Hematopoietic multipotent progenitor cell treated with erythropoietin and hydrocortisone succinate and interleukin-3 and kit ligand, for 17 days (in vitro differentiated cells): Measurements from ENCODE around the gene PRAMEF25.
"Not testable (repeated sequence)": the region's sequence is repeated elsewhere in the genome, so short reads cannot be mapped to it uniquely, and the experiment has no call there.

ENCODE experiments used
- DNase-seq: peaks from one replicate; pipeline ENCODE4 v3.0.0-alpha.2; 2015; ENCODE audit warnings: low spot score

Gene PRAMEF25

DNA sequence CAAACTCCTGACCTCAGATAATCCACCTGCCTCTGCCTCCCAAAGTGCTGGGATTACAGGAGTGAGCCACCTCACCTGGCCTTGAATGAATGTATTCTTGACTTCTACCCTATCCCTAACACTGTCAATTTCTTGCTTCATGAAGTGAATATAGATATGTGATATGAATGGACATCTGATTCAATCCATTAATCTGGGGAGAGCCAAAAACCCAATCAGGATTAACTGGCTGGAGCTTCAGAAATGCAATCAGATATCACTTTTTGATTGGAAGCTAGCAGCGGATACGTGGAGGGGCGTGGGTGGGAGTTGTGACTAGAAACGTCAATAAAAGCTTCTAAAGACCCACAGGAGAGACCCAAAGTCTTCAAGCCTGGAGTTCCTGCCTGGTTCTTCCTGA is at the start of gene PRAMEF25:
Gene PRAMEF25 (plus strand): TSS at position 301 of the 400 bp plus-strand sequence. CDS start 2,920 bp downstream, outside the sequence.
- DNase-seq = not testable (repeated sequence)

DNA sequence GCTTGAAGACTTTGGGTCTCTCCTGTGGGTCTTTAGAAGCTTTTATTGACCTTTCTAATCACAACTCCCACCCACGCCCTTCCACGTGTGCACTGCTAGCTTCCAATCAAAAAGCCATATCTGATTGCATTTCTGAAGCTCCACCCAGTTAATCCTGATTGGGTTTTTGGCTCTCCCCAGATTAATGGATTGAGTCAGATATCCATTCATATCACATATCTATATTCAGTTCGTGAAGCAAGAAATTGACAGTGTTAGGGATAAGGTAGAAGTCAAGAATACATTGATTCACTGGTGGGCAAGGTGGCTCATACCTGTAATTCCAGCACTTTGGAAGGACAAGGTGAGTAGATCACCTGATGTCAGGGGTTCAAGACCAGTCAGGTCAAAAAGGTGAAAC is 14.1 kb upstream of the PRAMEF25 start, which contains the start of gene PRAMEF27:
Gene PRAMEF27 (minus strand): TSS at position 101 of the 400 bp plus-strand sequence. CDS start 2,916 bp downstream, outside the sequence.
- not testable (repeated sequence) for DNase-seq

DNA sequence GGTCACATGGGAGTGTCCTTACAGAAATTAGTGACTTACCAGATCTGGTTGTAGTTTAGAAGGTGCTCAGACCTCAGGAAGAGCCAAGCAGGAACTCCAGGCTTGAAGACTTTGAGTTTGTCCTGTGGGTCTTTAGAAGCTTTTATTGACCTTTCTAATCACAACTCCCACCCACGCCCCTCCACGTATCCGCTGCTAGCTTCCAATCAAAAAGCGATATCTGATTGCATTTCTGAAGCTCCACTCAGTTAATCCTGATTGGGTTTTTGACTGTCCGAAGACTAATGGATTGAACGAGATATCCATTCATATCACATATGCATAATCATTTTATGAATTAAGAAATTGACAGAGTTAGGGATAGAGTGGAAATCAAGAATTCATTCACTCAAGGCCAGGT is 46.2 kb downstream of the PRAMEF25 start, which contains the start of gene HNRNPCL2:
Gene HNRNPCL2 (minus strand): TSS at position 101 of the 400 bp plus-strand sequence. CDS start 454 bp downstream, outside the sequence.
- not testable (repeated sequence) for DNase-seq
